ENCODE results near the gene NDNF. TPM values are rescaled to one million over a fixed set of nuclear protein-coding genes. Genes with fewer than 3 reads are reported as not detected.

The NDNF gene
- total and polyA plus RNA-seq, 7 donors, result 1.2 to 11.1 (median 3.8) TPM

GRCh38 chr4:120994521-120994920 lies 77.8 kb downstream of the NDNF start:
- 49 to 93% methylated on average over 1 of the region's 1 CpG for WGBS, 2 donors
- no peaks in the 10 kb centered on the region for H3K9me3 ChIP-seq
- no peak overlapping the region for H3K4me3 ChIP-seq
- intact Hi-C loops (cut with DNase I), result no loop called here
- TF ChIP-seq EP300 (IDR thresholded peaks at IDR 0.05), result no peak
- TF ChIP-seq, protein P1, sequence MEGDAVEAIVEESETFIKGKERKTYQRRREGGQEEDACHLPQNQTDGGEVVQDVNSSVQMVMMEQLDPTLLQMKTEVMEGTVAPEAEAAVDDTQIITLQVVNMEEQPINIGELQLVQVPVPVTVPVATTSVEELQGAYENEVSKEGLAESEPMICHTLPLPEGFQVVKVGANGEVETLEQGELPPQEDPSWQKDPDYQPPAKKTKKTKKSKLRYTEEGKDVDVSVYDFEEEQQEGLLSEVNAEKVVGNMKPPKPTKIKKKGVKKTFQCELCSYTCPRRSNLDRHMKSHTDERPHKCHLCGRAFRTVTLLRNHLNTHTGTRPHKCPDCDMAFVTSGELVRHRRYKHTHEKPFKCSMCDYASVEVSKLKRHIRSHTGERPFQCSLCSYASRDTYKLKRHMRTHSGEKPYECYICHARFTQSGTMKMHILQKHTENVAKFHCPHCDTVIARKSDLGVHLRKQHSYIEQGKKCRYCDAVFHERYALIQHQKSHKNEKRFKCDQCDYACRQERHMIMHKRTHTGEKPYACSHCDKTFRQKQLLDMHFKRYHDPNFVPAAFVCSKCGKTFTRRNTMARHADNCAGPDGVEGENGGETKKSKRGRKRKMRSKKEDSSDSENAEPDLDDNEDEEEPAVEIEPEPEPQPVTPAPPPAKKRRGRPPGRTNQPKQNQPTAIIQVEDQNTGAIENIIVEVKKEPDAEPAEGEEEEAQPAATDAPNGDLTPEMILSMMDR (IDR thresholded peaks at IDR 0.05), result no peak
- TF ChIP-seq POLR2AphosphoS5 (IDR thresholded peaks at IDR 0.05), result no peak
- TF ChIP-seq POLR2A (IDR thresholded peaks at IDR 0.05), result no peak
- no peaks in the 10 kb centered on the region for H3K4me1 ChIP-seq
- H3K27ac ChIP-seq, result no peak overlapping the region
- DNase-seq, result no peak
- no peaks in the 10 kb centered on the region for H3K36me3 ChIP-seq
- no peaks in the 10 kb centered on the region for H3K27me3 ChIP-seq

DNA sequence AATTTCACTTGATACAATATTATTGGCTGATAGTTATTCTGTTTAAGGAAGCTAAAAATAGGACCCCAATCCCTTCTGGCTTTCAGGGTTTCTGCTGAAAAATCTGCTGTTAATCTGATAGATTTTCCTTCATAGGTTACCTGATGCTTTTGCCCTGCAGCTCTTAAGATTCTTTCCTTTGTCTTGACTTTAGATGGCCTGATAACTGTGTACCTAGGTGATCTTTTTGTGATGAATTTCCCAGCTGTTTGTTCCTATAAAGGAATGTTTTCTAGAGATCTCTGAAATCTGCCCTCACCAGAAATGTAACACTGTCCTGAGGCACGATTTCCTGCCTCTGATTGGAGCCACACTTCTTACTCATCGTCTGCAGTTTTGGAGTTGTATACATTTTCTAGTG lies 80.5 kb downstream of the NDNF start:
- TF ChIP-seq POLR2A (IDR thresholded peaks at IDR 0.05) (no peak), EP300 (IDR thresholded peaks at IDR 0.05) (no peak), POLR2AphosphoS5 (IDR thresholded peaks at IDR 0.05) (no peak)
- TF ChIP-seq, protein P1 (IDR thresholded peaks at IDR 0.05), result no peak
- intact Hi-C loops (cut with DNase I), result no loop called here
- no peaks in the 10 kb centered on the region for H3K9me3 ChIP-seq
- no peak for DNase-seq
- H3K36me3 ChIP-seq, result no peaks in the 10 kb centered on the region
- no peaks in the 10 kb centered on the region for H3K4me1 ChIP-seq
- H3K4me3 ChIP-seq, result no peak overlapping the region
- no peak overlapping the region for H3K27ac ChIP-seq
- no peaks in the 10 kb centered on the region for H3K27me3 ChIP-seq
- WGBS, 2 donors, result 75 to 81% methylated on average over 2 of the region's 2 CpGs

GRCh38 chr4:120990246-120990645 lies 82.1 kb downstream of the NDNF start:
- no peak for DNase-seq
- Histone ChIP-seq H3K27ac (no peak overlapping the region), H3K4me3 (no peak overlapping the region), H3K9me3 (peaks cover 0 to 5% (median 0%) of the 10 kb centered on the region in 4 donors), H3K27me3 (no peaks in the 10 kb centered on the region), H3K36me3 (no peaks in the 10 kb centered on the region), H3K4me1 (no peaks in the 10 kb centered on the region)
- TF ChIP-seq, protein P1 (IDR thresholded peaks at IDR 0.05), result no peak
- TF ChIP-seq EP300 (IDR thresholded peaks at IDR 0.05) (no peak), POLR2A (IDR thresholded peaks at IDR 0.05) (no peak), POLR2AphosphoS5 (IDR thresholded peaks at IDR 0.05) (no peak)
- intact Hi-C loops (cut with DNase I), result no loop called here
- WGBS, 2 donors, result 84% methylated on average over 2 of the region's 2 CpGs

Other genes starting within 250 kb of the NDNF start
- 10 to 100 TPM; 15.0 to 25.0 (median 22.4) TPM for gene PRDM5, start 149.8 kb downstream of the NDNF start, total RNA-seq
- gene PRDM5, start 149.8 kb downstream of the NDNF start, polyA plus RNA-seq, result 1 to 10 TPM; 1.8 to 3.0 (median 1.9) TPM
- gene TNIP3, start 91.8 kb upstream of the NDNF start, total RNA-seq, result under 1 TPM in 1 of 4 donors, not detected in 3; 0.49 TPM
- gene TNIP3, start 91.8 kb upstream of the NDNF start, polyA plus RNA-seq, result 10 to 100 TPM in 1 of 3 donors, 1 to 10 TPM in 1, not detected in 1; 3.0 to 18.1 TPM

Data from sigmoid colon (tissue), 7 donors.